ENCODE data around the gene IL5RA. TPM values are rescaled to one million over a fixed set of nuclear protein-coding genes. Genes with fewer than 3 reads are reported as not detected.

Gene IL5RA
- total RNA-seq, 1 experiment from 2014 or later = not detected

- Histone ChIP-seq H3K4me3 (ENCODE audit: low read depth, low read length, poor library complexity, severe bottlenecking) (no peak overlapping the region), H3K27me3 (replicated peaks; ENCODE audit: insufficient read depth, low read depth, low read length, poor library complexity) (no peaks in the 10 kb centered on the region), H3K36me3 (ENCODE audit: insufficient read depth, low read length, poor library complexity, severe bottlenecking) (no peaks in the 10 kb centered on the region), H3K4me1 (ENCODE audit: insufficient read depth, low read length, poor library complexity, severe bottlenecking) (no peaks in the 10 kb centered on the region), H3K27ac (ENCODE audit: low read depth, low read length, poor library complexity, severe bottlenecking) (no peak overlapping the region), H3K9me3 (ENCODE audit: low read depth, low read length, poor library complexity, severe bottlenecking) (no peaks in the 10 kb centered on the region)
- TF ChIP-seq EZH2 (IDR thresholded peaks at IDR 0.05; ENCODE audit: borderline replicate concordance, low read depth, low read length, poor library complexity, severe bottlenecking) (no peak), CTCF (conservative IDR thresholded peaks at IDR 0.05; ENCODE audit: low read depth, low read length) (no peak)
- DNase-seq (ENCODE audit: low spot score) = no peak
- ChIA-PET CTCF (no interaction called here), POLR2A (ENCODE audit: low non-redundant PET) (no interaction called here)
- intact Hi-C loops (cut with micrococcal nuclease; ENCODE audit: unreplicated experiment) = no loop called here
- no TSS peak for BruUV-seq (replicated peaks)
Measured at GRCh38 chr3:3087716-3088465, 22.3 kb downstream of the IL5RA start.

- Histone ChIP-seq H3K4me3 (ENCODE audit: low read depth, low read length, poor library complexity, severe bottlenecking) (no peak overlapping the region), H3K36me3 (ENCODE audit: insufficient read depth, low read length, poor library complexity, severe bottlenecking) (no peaks in the 10 kb centered on the region), H3K27ac (ENCODE audit: low read depth, low read length, poor library complexity, severe bottlenecking) (no peak overlapping the region), H3K4me1 (ENCODE audit: insufficient read depth, low read length, poor library complexity, severe bottlenecking) (no peaks in the 10 kb centered on the region), H3K9me3 (ENCODE audit: low read depth, low read length, poor library complexity, severe bottlenecking) (no peaks in the 10 kb centered on the region), H3K27me3 (replicated peaks; ENCODE audit: insufficient read depth, low read depth, low read length, poor library complexity) (no peaks in the 10 kb centered on the region)
- no peak for DNase-seq (ENCODE audit: low spot score)
- intact Hi-C loops (cut with micrococcal nuclease; ENCODE audit: unreplicated experiment) = no loop called here
- no TSS peak for BruUV-seq (replicated peaks)
- ChIA-PET POLR2A (ENCODE audit: low non-redundant PET) (no interaction called here), CTCF (no interaction called here)
- TF ChIP-seq CTCF (conservative IDR thresholded peaks at IDR 0.05; ENCODE audit: low read depth, low read length) (no peak), EZH2 (IDR thresholded peaks at IDR 0.05; ENCODE audit: borderline replicate concordance, low read depth, low read length, poor library complexity, severe bottlenecking) (no peak)
Measured at GRCh38 chr3:3087279-3087678, 22.9 kb downstream of the IL5RA start.

GRCh38 chr3:3086239-3086638 lies 23.9 kb downstream of the IL5RA start:
- Histone ChIP-seq H3K27ac (ENCODE audit: low read depth, low read length, poor library complexity, severe bottlenecking) (no peak overlapping the region), H3K4me3 (ENCODE audit: low read depth, low read length, poor library complexity, severe bottlenecking) (no peak overlapping the region), H3K9me3 (ENCODE audit: low read depth, low read length, poor library complexity, severe bottlenecking) (no peaks in the 10 kb centered on the region), H3K4me1 (ENCODE audit: insufficient read depth, low read length, poor library complexity, severe bottlenecking) (no peaks in the 10 kb centered on the region), H3K36me3 (ENCODE audit: insufficient read depth, low read length, poor library complexity, severe bottlenecking) (no peaks in the 10 kb centered on the region), H3K27me3 (replicated peaks; ENCODE audit: insufficient read depth, low read depth, low read length, poor library complexity) (no peaks in the 10 kb centered on the region)
- intact Hi-C loops (cut with micrococcal nuclease; ENCODE audit: unreplicated experiment) = no loop called here
- ChIA-PET CTCF (no interaction called here), POLR2A (ENCODE audit: low non-redundant PET) (no interaction called here)
- TF ChIP-seq CTCF (conservative IDR thresholded peaks at IDR 0.05; ENCODE audit: low read depth, low read length) = no peak
- no peak for TF ChIP-seq EZH2 (IDR thresholded peaks at IDR 0.05; ENCODE audit: borderline replicate concordance, low read depth, low read length, poor library complexity, severe bottlenecking)
- no TSS peak for BruUV-seq (replicated peaks)
- DNase-seq (ENCODE audit: low spot score) = no peak
